K562 (cell line): ENCODE measurements around the gene TMEM106B. TPM values are rescaled to one million over a fixed set of nuclear protein-coding genes. Genes with fewer than 3 reads are reported as not detected.
A peak's percentile ranks its signal among the peaks of the same experiment; 100 is the strongest.

Experiments used
- ATAC-seq: fragments of 200-7000 bp; cut with Tn5 transposase; 3 replicates; pipeline ENCODE4 v1.9.1; 2020; ENCODE audit warnings: moderate library complexity
- BruUV-seq: library from RNA; stranded (reverse); fragments of 400-500 nt; replicated peaks from 2 replicates; lab custom pipeline; 2021; lab: Mats Ljungman, UMichigan
- CTCF ChIA-PET: fragments of 300-600 bp; formaldehyde crosslinking; extraction: SDS; loops from one replicate; lab custom pipeline; 2021; ENCODE audit warnings: low intra/inter-chr PET ratio; lab: Yijun Ruan, JAX
- POLR2A ChIA-PET: fragments of 300-600, 350-650 bp; sonication (Branson Sonifier 250); formaldehyde crosslinking; extraction: SDS; loops from one replicate; lab custom pipeline; 2021; ENCODE audit warnings: antibody characterized with exemption, inconsistent platforms; lab: Yijun Ruan, JAX
- DNase-seq, 4 experiments: peaks; one replicate each; pipeline versions ENCODE4 v3.0.0 to v3.0.0-alpha.2; 2011 to 2018; ENCODE audit warnings: low spot score in 3 of 4, mixed read lengths in 3 of 4; ENCODE audit errors: extremely low read depth in 1 of 4
- FAIRE-seq: peaks from 2 replicates; lab custom pipeline; 2011; peaks lifted over from hg19 to GRCh38; lab: Jason Lieb, UNC
- H2AFZ ChIP-seq: 2 replicates; pipeline ENCODE4 v1.6.0; 2011; ENCODE audit warnings: low read depth, low read length, control low read depth, inconsistent platforms
- H3K27ac ChIP-seq: fragments of 200-600 bp; 3 replicates; pipeline ENCODE4 v1.8.0; 2011; ENCODE audit warnings: low read depth, mild to moderate bottlenecking, control low read depth, inconsistent platforms, low read length, moderate library complexity, mixed read lengths; ENCODE audit errors: extremely low read depth
- H3K27me3 ChIP-seq, 2 experiments: fragments of 300-600 bp in 1 of 2; 2 replicates in 1 of 2; 3 replicates in 1 of 2; pipeline versions ENCODE4 v1.6.0 to v1.8.0; 2011; ENCODE audit warnings: inconsistent platforms in 2 of 2, low read length in 2 of 2, mild to moderate bottlenecking in 1 of 2, mixed read lengths in 1 of 2, moderate library complexity in 1 of 2; ENCODE audit not compliant: control insufficient read depth in 2 of 2, insufficient read depth in 2 of 2
- H3K36me3 ChIP-seq: fragments of 300-600 bp; 3 replicates; pipeline ENCODE4 v1.8.0; 2011; ENCODE audit warnings: mild to moderate bottlenecking, low read length, inconsistent platforms; ENCODE audit not compliant: control insufficient read depth, insufficient read depth
- H3K4me1 ChIP-seq, 2 experiments: fragments of 200-600 bp in 1 of 2; replicated peaks in 1 of 2; 2 replicates in 1 of 2; 3 replicates in 1 of 2; pipeline versions ENCODE4 v1.5.1 to v1.8.0; 2011; ENCODE audit warnings: inconsistent platforms in 2 of 2, low read length in 2 of 2, mild to moderate bottlenecking in 1 of 2, mixed read lengths in 1 of 2, moderate library complexity in 1 of 2; ENCODE audit not compliant: control insufficient read depth in 2 of 2, insufficient read depth in 2 of 2
- H3K4me2 ChIP-seq: 2 replicates; pipeline ENCODE4 v1.6.1; 2011; ENCODE audit warnings: low read length, control low read depth, inconsistent platforms, mixed read lengths; ENCODE audit not compliant: insufficient read depth
- H3K4me3 ChIP-seq: fragments of 200-600 bp; sonication (generic), shearing (Covaris generic); 2 replicates; pipeline ENCODE4 v1.5.1; 2016; ENCODE audit warnings: control low read depth, inconsistent platforms
- H3K79me2 ChIP-seq: fragments of 200-600 bp; 3 replicates; pipeline ENCODE4 v1.8.0; 2011; ENCODE audit warnings: low read length, inconsistent platforms; ENCODE audit not compliant: control insufficient read depth, insufficient read depth
- H3K9ac ChIP-seq, 2 experiments: 2 replicates each; pipeline versions ENCODE4 v1.6.0 to v1.6.1; 2011; ENCODE audit warnings: low read depth in 2 of 2, low read length in 2 of 2, control low read depth in 1 of 2, inconsistent platforms in 1 of 2, mild to moderate bottlenecking in 1 of 2, mixed read lengths in 1 of 2; ENCODE audit not compliant: insufficient read depth in 1 of 2
- H3K9me1 ChIP-seq: one replicate; pipeline ENCODE4 v1.6.0; 2011; ENCODE audit warnings: inconsistent platforms, mild to moderate bottlenecking, low read length, moderate library complexity; ENCODE audit not compliant: control insufficient read depth, insufficient read depth
- H3K9me3 ChIP-seq: replicated peaks from 2 replicates; pipeline ENCODE4 v1.5.1; 2011; ENCODE audit warnings: low read depth, low read length, inconsistent platforms; ENCODE audit not compliant: control insufficient read depth, insufficient read depth
- H4K20me1 ChIP-seq: replicated peaks from 2 replicates; pipeline ENCODE4 v1.6.1; 2011; ENCODE audit warnings: low read length, inconsistent platforms, mixed read lengths; ENCODE audit not compliant: control insufficient read depth, insufficient read depth
- ILF3 ChIP-seq: fragments of 450-650 bp; IDR thresholded peaks from 2 replicates; pipeline ENCODE4 v1.6.1; 2018; ENCODE audit warnings: antibody characterized with exemption, mild to moderate bottlenecking, moderate library complexity, borderline replicate concordance
- MAFF ChIP-seq: IDR thresholded peaks from 2 replicates; pipeline ENCODE4 v1.6.1; 2012; ENCODE audit warnings: low read length, improper control_type of control experiment
- MAFK ChIP-seq: IDR thresholded peaks from 2 replicates; pipeline ENCODE4 v1.6.1; 2011; ENCODE audit warnings: low read length, improper control_type of control experiment
- MEF2D ChIP-seq: conservative IDR thresholded peaks from 2 replicates; pipeline ENCODE4 v1.6.1; 2016; ENCODE audit warnings: low read depth, missing genetic modification characterization, missing compliant biosample characterization
- RHOXF2B ChIP-seq: fragments of 250-450 bp; sonication (Bioruptor Pico); conservative IDR thresholded peaks from 2 replicates; pipeline ENCODE4 v1.5.1; 2021
- RREB1 ChIP-seq: fragments of 250-450 bp; sonication (Bioruptor Pico); IDR thresholded peaks from 2 replicates; pipeline ENCODE4 v1.4.0; 2020
- SREBF2 ChIP-seq: sonication (generic); formaldehyde crosslinking; IDR thresholded peaks from 2 replicates; pipeline ENCODE4 v1.4.0; 2020; ENCODE audit warnings: mild to moderate bottlenecking, missing genetic modification reagents
- ZNF3 ChIP-seq: fragments of 250-450 bp; sonication (Bioruptor Pico); IDR thresholded peaks from 2 replicates; pipeline ENCODE4 v1.5.0; 2021; ENCODE audit warnings: mild to moderate bottlenecking, moderate library complexity
- ZNF316 ChIP-seq: fragments of 450-650 bp; IDR thresholded peaks from 2 replicates; pipeline ENCODE4 v1.6.1; 2016
- ZNF431 ChIP-seq: sonication (generic); formaldehyde crosslinking; IDR thresholded peaks from 2 replicates; pipeline ENCODE4 v1.8.0; 2022; ENCODE audit warnings: mild to moderate bottlenecking, missing genetic modification reagents
- in situ Hi-C: fragments of 300-500 bp; cut with MboI; formaldehyde crosslinking; loops from 4 replicates; pipeline ENCODE4 v1.15.0; 2018; ENCODE audit warnings: inconsistent platforms, mixed read lengths
- intact Hi-C: fragments of 100-400 bp; cut with micrococcal nuclease; formaldehyde crosslinking; loops from 2 replicates; pipeline ENCODE4 v1.14.2; 2022
- polyA plus RNA-seq, 8 experiments: library from polyadenylated mRNA; depleted of rRNA in 4 of 8; stranded (reverse) in 5 of 8; unstranded in 3 of 8; fragments of >200 nt; fragmentation: Nextera tagmentation in 2 of 8; fragmentation: Illumina TruSeq in 1 of 8; extraction: Ambion mirVana in 2 of 8; extraction: Trizol in 1 of 8; gene quantifications; 2 replicates each; pipeline versions ENCODE4 v1.2.1 to v1.2.3, GENCODE V29; 2011 to 2014; ENCODE audit warnings: inconsistent platforms in 1 of 8, missing spikeins in 1 of 8
- total RNA-seq, 7 experiments: library from RNA; depleted of rRNA in 6 of 7; stranded (reverse); fragments of >200 nt in 6 of 7; fragmentation: Illumina TruSeq in 2 of 7; extraction: Trizol in 2 of 7; gene quantifications; 2 replicates each; pipeline versions ENCODE4 v1.2.1 to v1.2.3, GENCODE V29; 2011 to 2021; ENCODE audit warnings: low replicate concordance in 1 of 7
- TF ChIP-seq, protein P1 (sequence below): fragments of 450-650 bp; IDR thresholded peaks from 2 replicates; pipeline ENCODE4 v1.6.1; 2017; ENCODE audit warnings: antibody characterized with exemption, mild to moderate bottlenecking
- TF ChIP-seq, protein P2 (sequence below): IDR thresholded peaks from 3 replicates; pipeline ENCODE4 v1.6.1; 2011; ENCODE audit warnings: borderline replicate concordance, mild to moderate bottlenecking; ENCODE audit not compliant: insufficient read length, insufficient read depth

TMEM106B gene
- total and polyA plus RNA-seq, 9 of the 15 experiments (the other 6 are each of a cell fraction or from before 2014, with no cell fraction given), result 8.6 to 30.4 (median 18.7) TPM

DNA sequence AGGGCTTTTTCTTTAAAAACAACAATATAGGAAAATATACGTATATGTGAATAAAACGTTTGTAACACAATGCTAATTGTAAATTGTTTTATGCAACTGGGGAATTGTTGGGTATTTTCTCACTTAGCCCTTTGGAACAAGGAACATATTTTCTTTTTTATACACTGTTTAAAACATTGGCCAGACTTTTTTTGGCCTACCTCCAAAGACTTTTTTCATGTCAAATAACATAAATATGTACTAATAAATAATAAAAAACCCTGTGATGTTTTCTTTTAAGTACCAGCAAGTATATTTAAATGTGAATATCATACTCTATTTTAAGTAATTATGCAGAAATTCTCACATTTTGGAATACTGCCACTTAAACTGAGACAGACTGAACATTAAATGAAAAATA is 15.7 kb downstream of the TMEM106B start (continued):
- TF ChIP-seq, protein P1, sequence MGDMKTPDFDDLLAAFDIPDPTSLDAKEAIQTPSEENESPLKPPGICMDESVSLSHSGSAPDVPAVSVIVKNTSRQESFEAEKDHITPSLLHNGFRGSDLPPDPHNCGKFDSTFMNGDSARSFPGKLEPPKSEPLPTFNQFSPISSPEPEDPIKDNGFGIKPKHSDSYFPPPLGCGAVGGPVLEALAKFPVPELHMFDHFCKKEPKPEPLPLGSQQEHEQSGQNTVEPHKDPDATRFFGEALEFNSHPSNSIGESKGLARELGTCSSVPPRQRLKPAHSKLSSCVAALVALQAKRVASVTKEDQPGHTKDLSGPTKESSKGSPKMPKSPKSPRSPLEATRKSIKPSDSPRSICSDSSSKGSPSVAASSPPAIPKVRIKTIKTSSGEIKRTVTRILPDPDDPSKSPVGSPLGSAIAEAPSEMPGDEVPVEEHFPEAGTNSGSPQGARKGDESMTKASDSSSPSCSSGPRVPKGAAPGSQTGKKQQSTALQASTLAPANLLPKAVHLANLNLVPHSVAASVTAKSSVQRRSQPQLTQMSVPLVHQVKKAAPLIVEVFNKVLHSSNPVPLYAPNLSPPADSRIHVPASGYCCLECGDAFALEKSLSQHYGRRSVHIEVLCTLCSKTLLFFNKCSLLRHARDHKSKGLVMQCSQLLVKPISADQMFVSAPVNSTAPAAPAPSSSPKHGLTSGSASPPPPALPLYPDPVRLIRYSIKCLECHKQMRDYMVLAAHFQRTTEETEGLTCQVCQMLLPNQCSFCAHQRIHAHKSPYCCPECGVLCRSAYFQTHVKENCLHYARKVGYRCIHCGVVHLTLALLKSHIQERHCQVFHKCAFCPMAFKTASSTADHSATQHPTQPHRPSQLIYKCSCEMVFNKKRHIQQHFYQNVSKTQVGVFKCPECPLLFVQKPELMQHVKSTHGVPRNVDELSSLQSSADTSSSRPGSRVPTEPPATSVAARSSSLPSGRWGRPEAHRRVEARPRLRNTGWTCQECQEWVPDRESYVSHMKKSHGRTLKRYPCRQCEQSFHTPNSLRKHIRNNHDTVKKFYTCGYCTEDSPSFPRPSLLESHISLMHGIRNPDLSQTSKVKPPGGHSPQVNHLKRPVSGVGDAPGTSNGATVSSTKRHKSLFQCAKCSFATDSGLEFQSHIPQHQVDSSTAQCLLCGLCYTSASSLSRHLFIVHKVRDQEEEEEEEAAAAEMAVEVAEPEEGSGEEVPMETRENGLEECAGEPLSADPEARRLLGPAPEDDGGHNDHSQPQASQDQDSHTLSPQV, result no peak

GRCh38 chr7:12228024-12228423 is 16.9 kb downstream of the TMEM106B start:
- DNase-seq, result no peak
- Histone ChIP-seq H4K20me1 (no peaks in the 10 kb centered on the region), H3K9me1 (no peaks in the 10 kb centered on the region), H3K4me1 (no peaks in the 10 kb centered on the region), H3K4me3 (no peak overlapping the region), H3K79me2 (no peaks in the 10 kb centered on the region), H3K4me2 (no peak overlapping the region), H3K36me3 (peaks cover 23% of the 10 kb centered on the region; the same call in 1 of the 3 replicates), H3K9ac (no peak overlapping the region), H3K27me3 (no peaks in the 10 kb centered on the region), H2AFZ (no peak overlapping the region), H3K27ac (no peak overlapping the region), H3K9me3 (no peaks in the 10 kb centered on the region)
- ChIA-PET POLR2A (no interaction called here), CTCF (no interaction called here)
- FAIRE-seq, result no peak
- intact Hi-C loops, result no loop called here
- ATAC-seq, result no peak
- in situ Hi-C loops, result no loop called here
- BruUV-seq, result no TSS peak
- TF ChIP-seq SREBF2 (CRISPR knock-in tag) (no peak), MAFF (peak; percentile 74; the same call in 1 of the 2 replicates), MEF2D (tag) (no peak), MAFK (peak; percentile 72; the same call in 1 of the 2 replicates), RREB1 (no peak), ILF3 (no peak), ZNF316 (peak; percentile 94), ZNF431 (CRISPR knock-in tag) (no peak), RHOXF2B (CRISPR knock-in tag) (no peak), ZNF3 (CRISPR knock-in tag) (no peak)
- TF ChIP-seq, protein P2, sequence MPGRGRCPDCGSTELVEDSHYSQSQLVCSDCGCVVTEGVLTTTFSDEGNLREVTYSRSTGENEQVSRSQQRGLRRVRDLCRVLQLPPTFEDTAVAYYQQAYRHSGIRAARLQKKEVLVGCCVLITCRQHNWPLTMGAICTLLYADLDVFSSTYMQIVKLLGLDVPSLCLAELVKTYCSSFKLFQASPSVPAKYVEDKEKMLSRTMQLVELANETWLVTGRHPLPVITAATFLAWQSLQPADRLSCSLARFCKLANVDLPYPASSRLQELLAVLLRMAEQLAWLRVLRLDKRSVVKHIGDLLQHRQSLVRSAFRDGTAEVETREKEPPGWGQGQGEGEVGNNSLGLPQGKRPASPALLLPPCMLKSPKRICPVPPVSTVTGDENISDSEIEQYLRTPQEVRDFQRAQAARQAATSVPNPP, result no peak
